HG03175 (cell line): ENCODE measurements around the gene ABL1.
"Not testable (repeated sequence)": the region's sequence is repeated elsewhere in the genome, so short reads cannot be mapped to it uniquely, and the experiment has no call there.

Experiments used
- ATAC-seq: cut with Tn5 transposase; IDR thresholded peaks from one replicate; pipeline ENCODE4 v1.9.1; 2021; ENCODE audit warnings: mild to moderate bottlenecking, moderate library complexity; ENCODE audit not compliant: unreplicated experiment

The ABL1 gene

DNA sequence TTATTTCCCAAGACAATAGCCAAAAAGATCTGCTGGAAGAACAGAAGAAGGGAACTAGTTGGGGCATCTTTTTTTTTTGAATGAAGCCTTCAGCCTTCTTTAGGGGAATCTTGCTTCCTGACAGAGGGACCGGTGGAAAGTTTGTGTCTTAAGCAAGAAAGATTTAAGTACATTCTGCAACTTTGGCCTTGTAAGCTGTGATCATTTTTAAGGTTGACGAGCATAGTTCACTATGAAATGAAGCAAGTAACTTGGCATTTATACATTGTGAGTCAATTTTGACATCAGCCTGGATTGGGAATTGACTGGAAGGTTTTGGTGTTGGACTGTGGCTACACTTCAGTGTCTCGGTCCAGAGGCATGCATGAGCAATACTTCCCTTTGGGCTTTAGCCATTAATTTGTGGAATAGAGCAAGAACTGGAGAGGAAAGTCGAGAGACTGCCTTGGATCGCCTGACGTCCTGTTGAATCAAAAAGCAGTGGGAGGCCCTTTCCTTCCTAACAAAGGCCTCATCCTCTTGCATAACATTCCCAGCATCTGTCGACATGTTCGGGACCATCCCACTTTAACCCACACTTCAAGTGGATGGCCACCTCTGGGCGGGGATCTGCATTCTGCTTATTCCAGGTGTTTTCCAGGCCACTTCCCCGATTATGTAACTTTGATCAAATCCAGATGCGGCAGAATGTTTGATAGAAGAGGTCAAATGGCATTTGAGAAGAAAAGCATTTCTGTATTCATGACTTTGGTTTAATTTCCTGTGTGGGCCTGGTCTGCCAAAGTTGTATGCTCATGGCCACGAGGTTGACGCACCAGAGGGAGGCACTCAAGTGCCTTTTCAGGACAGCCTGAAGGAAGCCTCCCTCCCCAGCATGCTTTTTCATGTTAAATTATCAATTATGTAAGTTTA is 12.5 kb downstream of the ABL1 start:
- ATAC-seq, result no peak

DNA sequence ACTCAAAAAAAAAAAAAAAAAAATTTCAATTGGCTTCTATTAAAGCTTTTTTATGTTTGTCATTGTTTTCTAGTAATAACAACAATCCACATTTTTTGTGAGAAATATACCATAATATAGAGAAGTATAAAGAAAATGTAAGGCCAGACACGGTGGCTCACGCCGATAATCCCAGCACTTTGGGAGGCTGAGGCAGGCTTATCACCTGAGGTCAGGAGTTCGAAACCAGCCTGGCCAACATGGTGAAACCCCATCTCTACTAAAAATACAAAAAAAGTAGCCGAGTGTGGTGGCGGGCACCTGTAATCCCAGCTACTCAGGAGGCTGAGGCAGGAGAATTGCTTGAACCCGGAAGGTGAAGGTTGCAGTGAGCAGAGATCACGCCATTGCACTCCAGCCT is 13.5 kb downstream of the ABL1 start:
- ATAC-seq, result not testable (repeated sequence)

GRCh38 chr9:130849356-130849755 is 14.3 kb downstream of the ABL1 start:
- ATAC-seq, result no peak

- no peak for ATAC-seq
Observed at GRCh38 chr9:130852801-130853200, 17.7 kb downstream of the ABL1 start.

- no peak for ATAC-seq
Observed at GRCh38 chr9:130854092-130854491, 19.0 kb downstream of the ABL1 start.

GRCh38 chr9:130854835-130855234 is 19.8 kb downstream of the ABL1 start:
- ATAC-seq, result no peak

- no peak for ATAC-seq
Observed at GRCh38 chr9:130856474-130856873, 21.4 kb downstream of the ABL1 start.

DNA sequence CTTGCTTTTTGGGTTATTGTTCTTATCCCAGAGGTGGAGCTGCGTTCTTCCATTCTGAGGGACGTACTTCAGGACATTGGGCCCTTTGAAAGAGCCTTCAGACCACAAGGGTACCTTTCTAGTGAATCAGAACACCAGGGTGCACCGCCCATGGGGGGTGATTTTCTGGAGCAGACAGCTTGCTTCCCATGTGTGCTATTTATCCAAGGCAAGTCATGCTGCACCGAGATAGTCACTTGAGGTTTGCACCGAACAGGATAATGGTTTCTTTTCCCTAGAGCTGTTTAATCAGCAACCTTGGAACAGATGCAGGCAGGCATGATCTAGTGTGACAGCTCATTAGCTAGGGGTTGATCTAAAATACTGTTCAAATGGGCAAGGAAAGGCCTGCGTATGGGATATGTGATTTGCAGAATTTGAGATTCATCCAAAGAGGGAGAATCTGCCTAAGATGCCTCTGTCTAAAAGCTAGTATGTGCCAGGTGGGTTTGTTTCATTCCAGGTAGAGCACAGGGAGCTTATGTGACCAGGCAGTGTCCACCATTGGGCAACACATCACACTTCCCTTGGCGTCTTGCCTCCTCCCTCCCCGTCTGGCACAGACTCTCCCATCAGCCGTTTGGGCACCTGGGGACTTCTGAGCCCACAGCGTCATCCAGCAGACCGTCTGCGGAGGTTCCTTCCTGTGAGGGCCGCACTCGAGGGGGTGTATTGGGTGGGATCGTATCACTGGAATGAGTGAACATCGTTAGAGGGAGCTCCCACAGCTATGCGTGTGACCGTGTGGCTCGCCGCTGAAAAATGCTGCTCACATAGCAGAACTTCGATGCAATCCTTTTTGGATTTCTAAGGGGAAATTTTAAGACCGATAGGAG is 23.0 kb downstream of the ABL1 start:
- no peak for ATAC-seq

- ATAC-seq, result no peak
Observed at GRCh38 chr9:130858739-130859705, 24.0 kb downstream of the ABL1 start.

- ATAC-seq, result no peak
Observed at GRCh38 chr9:130860458-130861316, 25.6 kb downstream of the ABL1 start.

GRCh38 chr9:130861372-130862180 is 26.5 kb downstream of the ABL1 start:
- no peak for ATAC-seq

DNA sequence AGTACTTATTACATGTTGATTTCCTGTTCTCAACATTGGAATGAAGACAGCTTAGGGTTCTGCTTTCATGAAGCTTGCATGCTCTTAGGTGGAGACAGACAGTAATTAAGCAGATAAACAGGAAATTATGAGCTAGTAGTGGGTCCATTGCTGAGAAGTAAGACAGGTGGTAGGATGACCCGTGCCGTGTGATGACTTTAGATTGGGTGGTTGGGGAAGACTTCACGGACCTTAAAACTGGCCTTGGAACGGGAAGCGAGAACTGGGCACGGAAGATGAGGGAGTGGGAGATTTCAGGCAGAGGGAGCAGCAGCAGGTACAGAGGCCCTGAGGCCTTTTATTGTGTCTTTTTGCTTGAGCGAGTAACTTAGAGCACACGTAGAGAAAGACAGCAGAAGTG is 27.2 kb downstream of the ABL1 start:
- ATAC-seq, result no peak

DNA sequence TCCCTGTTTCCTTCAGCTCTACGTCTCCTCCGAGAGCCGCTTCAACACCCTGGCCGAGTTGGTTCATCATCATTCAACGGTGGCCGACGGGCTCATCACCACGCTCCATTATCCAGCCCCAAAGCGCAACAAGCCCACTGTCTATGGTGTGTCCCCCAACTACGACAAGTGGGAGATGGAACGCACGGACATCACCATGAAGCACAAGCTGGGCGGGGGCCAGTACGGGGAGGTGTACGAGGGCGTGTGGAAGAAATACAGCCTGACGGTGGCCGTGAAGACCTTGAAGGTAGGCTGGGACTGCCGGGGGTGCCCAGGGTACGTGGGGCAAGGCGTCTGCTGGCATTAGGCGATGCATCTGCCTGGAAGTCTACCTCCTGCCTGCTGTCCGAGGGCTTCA is 27.7 kb downstream of the ABL1 start:
- ATAC-seq, result no peak

DNA sequence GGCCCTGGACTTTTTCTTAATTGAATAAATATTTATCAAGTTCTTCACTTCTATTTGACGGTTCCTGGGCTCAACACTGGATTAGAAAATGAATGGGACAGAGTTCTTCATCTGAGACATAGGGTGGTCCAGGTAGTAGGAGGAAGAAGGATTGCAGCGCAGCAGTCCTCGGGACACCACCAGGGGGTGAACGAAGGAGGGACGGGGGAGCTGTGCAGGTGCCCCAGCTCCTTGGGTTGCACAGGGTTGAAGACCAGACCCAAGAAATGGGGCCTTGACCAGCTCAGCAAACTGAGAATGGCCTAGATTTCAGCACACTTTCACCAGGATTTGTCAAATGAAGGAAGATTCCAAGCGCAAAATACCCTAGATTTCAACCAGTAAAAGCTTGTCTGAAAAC is 29.5 kb downstream of the ABL1 start:
- ATAC-seq, result no peak

GRCh38 chr9:130865921-130866320 is 30.9 kb downstream of the ABL1 start:
- ATAC-seq, result no peak

DNA sequence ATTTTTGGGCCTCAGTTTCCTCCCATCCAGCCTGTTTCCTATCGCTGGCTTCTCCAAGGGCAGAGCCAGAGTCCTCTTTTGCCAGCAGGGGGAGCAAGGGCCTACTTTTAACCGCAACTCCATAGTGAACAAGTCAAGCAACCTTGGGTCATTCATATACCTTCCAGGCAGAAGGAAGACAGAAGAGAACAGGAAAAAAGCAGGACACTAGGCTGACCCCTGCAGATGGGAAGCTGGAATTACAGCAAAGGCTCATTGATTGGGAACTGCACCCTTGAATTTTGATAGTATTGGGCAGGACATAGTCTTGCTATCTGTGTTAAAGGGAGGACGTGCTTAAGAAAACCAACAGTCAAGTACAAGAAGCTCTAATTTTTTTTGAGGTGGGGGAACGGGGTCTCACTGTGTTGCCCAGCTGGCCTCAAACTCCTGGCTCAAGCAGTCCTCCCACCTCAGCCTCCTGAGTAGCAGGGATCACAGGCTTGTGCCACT is 31.5 kb downstream of the ABL1 start:
- no peak for ATAC-seq

GRCh38 chr9:130867556-130867955 is 32.5 kb downstream of the ABL1 start:
- ATAC-seq, result no peak

GRCh38 chr9:130868230-130868629 is 33.2 kb downstream of the ABL1 start:
- no peak for ATAC-seq

GRCh38 chr9:130869250-130869649 is 34.2 kb downstream of the ABL1 start:
- no peak for ATAC-seq
